Neural cell (in vitro differentiated cells): ENCODE measurements around the gene FOXE3. TPM values are rescaled to one million over a fixed set of nuclear protein-coding genes. Genes with fewer than 3 reads are reported as not detected.

Source experiments
- H2AFZ ChIP-seq: fragments of 200-600, 300-800 bp; sonication (generic), shearing (Covaris generic); 2 replicates; pipeline ENCODE4 v1.6.0; 2014; ENCODE audit warnings: low read depth, mild to moderate bottlenecking, antibody characterized with exemption, low read length, moderate library complexity
- H3F3A ChIP-seq: fragments of 200-600 bp; shearing (Covaris generic); 2 replicates; pipeline ENCODE4 v1.6.1; 2016; ENCODE audit warnings: mild to moderate bottlenecking, moderate library complexity, mixed read lengths, antibody characterized with exemption, low read length; ENCODE audit not compliant: insufficient read depth, poor library complexity, severe bottlenecking
- H3K27ac ChIP-seq: fragments of 200-600, 300-800 bp; sonication (generic), shearing (Covaris generic); 2 replicates; pipeline ENCODE4 v1.5.1; 2014; ENCODE audit warnings: mild to moderate bottlenecking, low read length, moderate library complexity
- H3K27me3 ChIP-seq: fragments of 300-800, 200-600 bp; sonication (generic), shearing (Covaris generic); 2 replicates; pipeline ENCODE4 v1.6.0; 2014; ENCODE audit warnings: mild to moderate bottlenecking, low read depth, low read length, moderate library complexity; ENCODE audit not compliant: insufficient read depth
- H3K36me3 ChIP-seq: fragments of 300-800, 200-600 bp; sonication (generic), shearing (Covaris generic); 2 replicates; pipeline ENCODE4 v1.5.1; 2014; ENCODE audit warnings: mild to moderate bottlenecking, antibody characterized with exemption, low read length, moderate library complexity; ENCODE audit not compliant: insufficient read depth
- H3K4me2 ChIP-seq: fragments of 300-800, 200-600 bp; sonication (generic), shearing (Covaris generic); 2 replicates; pipeline ENCODE4 v1.6.0; 2014; ENCODE audit warnings: mild to moderate bottlenecking, low read length
- H3K4me3 ChIP-seq: fragments of 300-800, 200-600 bp; sonication (generic), shearing (Covaris generic); 2 replicates; pipeline ENCODE4 v1.5.1; 2014; ENCODE audit warnings: mild to moderate bottlenecking, low read length, moderate library complexity
- H3K79me2 ChIP-seq: fragments of 200-600 bp; shearing (Covaris generic); replicated peaks from 2 replicates; pipeline ENCODE4 v1.6.0; 2014; ENCODE audit warnings: mild to moderate bottlenecking, low read length, moderate library complexity; ENCODE audit not compliant: insufficient read depth
- H3K9ac ChIP-seq: fragments of 300-800, 200-600 bp; sonication (generic), shearing (Covaris generic); 2 replicates; pipeline ENCODE4 v1.6.1; 2016; ENCODE audit warnings: mild to moderate bottlenecking, low read length, mixed read lengths
- H3K9me2 ChIP-seq: fragments of 200-600 bp; shearing (Covaris generic); 2 replicates; pipeline ENCODE4 v1.6.1; 2016; ENCODE audit warnings: mild to moderate bottlenecking, low read length, mixed read lengths; ENCODE audit not compliant: insufficient read depth
- H3K9me3 ChIP-seq: fragments of 200-600, 300-800 bp; sonication (generic), shearing (Covaris generic); 2 replicates; pipeline ENCODE4 v1.6.1; 2016; ENCODE audit warnings: mild to moderate bottlenecking, mixed run types, low read length, moderate library complexity, mixed read lengths
- H4K20me1 ChIP-seq: fragments of 200-600 bp; shearing (Covaris generic); 2 replicates; pipeline ENCODE4 v1.6.1; 2016; ENCODE audit warnings: mild to moderate bottlenecking, mixed run types; ENCODE audit not compliant: insufficient read depth
- EP300 ChIP-seq: fragments of 450-650 bp; conservative IDR thresholded peaks from 2 replicates; pipeline ENCODE4 v1.6.1; 2014; ENCODE audit warnings: antibody characterized with exemption, mild to moderate bottlenecking, moderate library complexity; ENCODE audit not compliant: poor library complexity, severe bottlenecking
- EZH2 ChIP-seq: fragments of 200-600, 300-800 bp; shearing (Covaris generic), sonication (generic); IDR thresholded peaks from 2 replicates; pipeline ENCODE4 v1.6.1; 2014; ENCODE audit warnings: antibody characterized with exemption, low read length, borderline replicate concordance, mild to moderate bottlenecking; ENCODE audit not compliant: insufficient read depth, poor library complexity, severe bottlenecking
- MXI1 ChIP-seq: fragments of 450-650 bp; conservative IDR thresholded peaks from 2 replicates; pipeline ENCODE4 v1.6.1; 2014; ENCODE audit warnings: antibody characterized with exemption, mild to moderate bottlenecking; ENCODE audit not compliant: poor library complexity, severe bottlenecking
- POLR2AphosphoS5 ChIP-seq: IDR thresholded peaks from 2 replicates; pipeline ENCODE4 v1.6.1; 2012
- RAD21 ChIP-seq: fragments of 450-650 bp; conservative IDR thresholded peaks from 2 replicates; pipeline ENCODE4 v1.6.1; 2014; ENCODE audit warnings: antibody characterized with exemption, mild to moderate bottlenecking, moderate library complexity
- SMC3 ChIP-seq: fragments of 450-650 bp; conservative IDR thresholded peaks from 2 replicates; pipeline ENCODE4 v1.6.1; 2014; ENCODE audit warnings: antibody characterized with exemption, mild to moderate bottlenecking, moderate library complexity; ENCODE audit not compliant: poor library complexity
- TAF1 ChIP-seq: IDR thresholded peaks from 2 replicates; pipeline ENCODE4 v1.6.1; 2012; ENCODE audit warnings: low read depth
- polyA plus RNA-seq: library from polyadenylated mRNA; depleted of rRNA; stranded (reverse); fragments of >200 nt; gene quantifications from 2 replicates; pipeline ENCODE4 v1.2.3, GENCODE V29; 2014
- TF ChIP-seq, protein P1 (sequence below): fragments of 450-650 bp; IDR thresholded peaks from 2 replicates; pipeline ENCODE4 v1.5.1; 2014; ENCODE audit warnings: antibody characterized with exemption, mild to moderate bottlenecking, moderate library complexity; ENCODE audit not compliant: poor library complexity, severe bottlenecking
- TF ChIP-seq, protein P2 (sequence below): IDR thresholded peaks from 2 replicates; pipeline ENCODE4 v1.6.1; 2012; ENCODE audit warnings: borderline replicate concordance

The FOXE3 gene
- polyA plus RNA-seq, 1 donor from 2014 or later: not detected

DNA sequence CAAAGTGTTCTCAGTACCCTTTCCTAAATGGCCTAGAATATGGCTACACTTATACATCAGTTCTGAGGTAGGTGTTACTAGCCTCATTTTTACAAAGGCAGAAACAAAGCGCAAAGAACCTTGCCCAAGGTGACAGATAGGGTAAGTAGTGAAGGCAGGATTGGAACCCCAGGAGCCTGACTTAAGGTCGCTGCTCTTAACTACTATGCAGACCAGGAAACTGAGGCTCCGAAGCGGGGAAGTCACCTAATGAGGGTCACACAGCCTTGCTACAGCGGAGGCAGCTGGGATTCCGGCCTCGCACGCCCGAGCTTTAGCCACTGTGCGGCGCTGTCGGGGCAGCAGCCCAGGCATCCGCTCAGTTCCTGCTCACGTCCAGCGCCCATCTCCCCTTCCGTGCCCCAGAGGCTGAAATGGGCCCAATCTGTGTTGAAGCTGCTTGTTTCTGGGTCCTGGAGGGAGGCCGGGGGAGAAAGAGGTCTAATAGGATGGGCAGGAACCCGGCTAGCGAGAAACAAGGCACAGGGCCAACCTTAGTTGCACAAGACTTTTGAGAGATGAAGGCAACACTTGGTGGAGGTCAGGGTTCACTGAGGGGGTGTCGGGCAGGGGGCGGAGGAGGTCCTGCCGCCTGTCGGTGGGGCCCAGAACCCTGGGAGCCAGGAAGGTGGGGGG is 20.4 kb downstream of the FOXE3 start:
- Histone ChIP-seq H3K9ac (no peak overlapping the region), H3K4me3 (no peak overlapping the region), H3K9me3 (no peaks in the 10 kb centered on the region), H3K27me3 (peaks cover 99% of the 10 kb centered on the region), H3K36me3 (no peaks in the 10 kb centered on the region), H3K4me2 (no peak overlapping the region), H3K9me2 (no peaks in the 10 kb centered on the region), H4K20me1 (no peaks in the 10 kb centered on the region), H3F3A (no peaks in the 10 kb centered on the region), H3K79me2 (no peaks in the 10 kb centered on the region), H3K27ac (no peak overlapping the region), H2AFZ (no peak overlapping the region)
- no peak for TF ChIP-seq MXI1
- TF ChIP-seq POLR2AphosphoS5: no peak
- TF ChIP-seq, protein P1, sequence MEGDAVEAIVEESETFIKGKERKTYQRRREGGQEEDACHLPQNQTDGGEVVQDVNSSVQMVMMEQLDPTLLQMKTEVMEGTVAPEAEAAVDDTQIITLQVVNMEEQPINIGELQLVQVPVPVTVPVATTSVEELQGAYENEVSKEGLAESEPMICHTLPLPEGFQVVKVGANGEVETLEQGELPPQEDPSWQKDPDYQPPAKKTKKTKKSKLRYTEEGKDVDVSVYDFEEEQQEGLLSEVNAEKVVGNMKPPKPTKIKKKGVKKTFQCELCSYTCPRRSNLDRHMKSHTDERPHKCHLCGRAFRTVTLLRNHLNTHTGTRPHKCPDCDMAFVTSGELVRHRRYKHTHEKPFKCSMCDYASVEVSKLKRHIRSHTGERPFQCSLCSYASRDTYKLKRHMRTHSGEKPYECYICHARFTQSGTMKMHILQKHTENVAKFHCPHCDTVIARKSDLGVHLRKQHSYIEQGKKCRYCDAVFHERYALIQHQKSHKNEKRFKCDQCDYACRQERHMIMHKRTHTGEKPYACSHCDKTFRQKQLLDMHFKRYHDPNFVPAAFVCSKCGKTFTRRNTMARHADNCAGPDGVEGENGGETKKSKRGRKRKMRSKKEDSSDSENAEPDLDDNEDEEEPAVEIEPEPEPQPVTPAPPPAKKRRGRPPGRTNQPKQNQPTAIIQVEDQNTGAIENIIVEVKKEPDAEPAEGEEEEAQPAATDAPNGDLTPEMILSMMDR: peak; percentile 63
- peak; percentile 33 for TF ChIP-seq RAD21
- peak; percentile 47 for TF ChIP-seq SMC3

DNA sequence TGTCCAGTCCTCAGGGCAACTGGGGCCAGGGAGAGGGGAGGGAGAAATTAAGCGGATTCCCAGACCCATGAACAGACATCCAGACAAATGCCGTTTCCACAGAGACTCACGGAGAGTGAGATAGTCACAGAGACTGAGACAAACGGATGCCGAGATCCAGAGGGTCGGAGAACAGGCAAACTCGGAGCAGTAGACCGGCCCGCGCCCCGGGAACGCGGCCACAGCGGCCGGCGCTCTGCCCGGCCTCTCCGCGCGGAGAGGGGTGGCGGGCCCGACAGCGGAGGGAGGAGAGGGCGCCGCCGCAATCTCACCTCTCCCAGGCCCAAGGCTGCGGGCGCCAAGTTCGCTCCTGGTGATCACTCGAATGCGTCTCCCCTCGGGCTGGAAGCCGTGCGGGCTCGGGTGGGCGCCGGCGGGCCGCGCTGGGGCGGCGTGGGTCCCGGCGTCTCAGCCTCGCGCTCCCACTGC is 20.9 kb downstream of the FOXE3 start:
- H2AFZ ChIP-seq: no peak overlapping the region
- H3K9me2 ChIP-seq: no peaks in the 10 kb centered on the region
- H3K27me3 ChIP-seq: peaks cover 99% of the 10 kb centered on the region
- H3K9ac ChIP-seq: no peak overlapping the region
- H3F3A ChIP-seq: no peaks in the 10 kb centered on the region
- TF ChIP-seq MXI1 (no peak), POLR2AphosphoS5 (peak; percentile 65)
- H3K9me3 ChIP-seq: no peaks in the 10 kb centered on the region
- H3K36me3 ChIP-seq: no peaks in the 10 kb centered on the region
- no peak overlapping the region for H3K27ac ChIP-seq
- H3K79me2 ChIP-seq: no peaks in the 10 kb centered on the region
- H3K4me2 ChIP-seq: no peak overlapping the region
- H3K4me3 ChIP-seq: peak overlapping the region; percentile 60
- H4K20me1 ChIP-seq: no peaks in the 10 kb centered on the region

DNA sequence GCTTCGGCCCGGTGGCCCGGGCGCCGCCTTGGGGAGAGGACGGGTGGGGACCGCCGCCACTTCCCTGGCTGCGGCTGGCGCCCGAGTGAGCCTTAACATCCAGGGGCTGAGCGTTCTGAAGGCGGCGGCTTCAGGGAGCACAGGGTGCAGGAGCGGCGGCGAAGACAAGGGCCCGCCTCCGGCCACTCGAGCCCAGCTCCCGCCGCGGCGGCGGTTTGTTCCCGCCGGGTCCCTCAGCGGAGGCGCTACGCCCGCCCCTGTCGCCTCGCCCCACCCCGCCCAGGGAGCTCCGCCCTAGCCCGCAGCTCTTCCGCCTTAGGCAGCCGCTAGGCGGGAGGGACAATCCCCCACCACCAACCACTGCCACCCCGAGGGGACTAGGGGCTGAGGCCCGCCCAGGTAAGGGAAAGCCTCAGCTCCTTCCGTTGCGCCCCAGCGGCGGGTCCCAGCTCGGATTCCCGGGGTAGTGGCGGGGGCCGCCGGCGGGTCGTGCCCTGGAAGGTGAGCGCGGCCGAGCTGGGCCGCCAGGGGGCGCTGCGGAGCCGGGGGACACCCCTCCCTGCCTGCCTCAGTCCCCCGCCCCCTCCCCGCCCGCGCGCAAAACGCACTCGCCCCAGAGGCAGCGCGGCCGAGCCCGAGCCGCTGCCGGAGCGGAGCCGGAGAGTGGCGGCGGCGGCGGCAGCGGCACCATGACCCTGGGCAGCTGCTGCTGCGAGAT is 21.5 kb downstream of the FOXE3 start, which contains the start of gene FOXD2:
FOXD2 (plus strand) TSS at position 598 of the 718 bp plus-strand sequence; CDS start at position 690, 92 bp downstream.
- Histone ChIP-seq H3K9me3 (no peaks in the 10 kb centered on the region), H3K27ac (no peak within 1 kb of the TSS), H3F3A (no peaks in the 10 kb centered on the region), H3K79me2 (no peaks in the 10 kb centered on the region), H3K9ac (no peak within 1 kb of the TSS), H3K27me3 (peaks cover 99% of the 10 kb centered on the region), H3K36me3 (no peaks in the 10 kb centered on the region), H4K20me1 (no peaks in the 10 kb centered on the region), H3K9me2 (no peaks in the 10 kb centered on the region), H3K4me2 (no peak within 1 kb of the TSS), H2AFZ (no peak within 1 kb of the TSS), H3K4me3 (peak within 1 kb of the TSS; percentile 60)
- TF ChIP-seq MXI1 (no peak), POLR2AphosphoS5 (no peak), SMC3 (peak; percentile 61), RAD21 (peak; percentile 29), EP300 (no peak), EZH2 (peak; percentile 89), TAF1 (no peak)
- TF ChIP-seq, protein P2, sequence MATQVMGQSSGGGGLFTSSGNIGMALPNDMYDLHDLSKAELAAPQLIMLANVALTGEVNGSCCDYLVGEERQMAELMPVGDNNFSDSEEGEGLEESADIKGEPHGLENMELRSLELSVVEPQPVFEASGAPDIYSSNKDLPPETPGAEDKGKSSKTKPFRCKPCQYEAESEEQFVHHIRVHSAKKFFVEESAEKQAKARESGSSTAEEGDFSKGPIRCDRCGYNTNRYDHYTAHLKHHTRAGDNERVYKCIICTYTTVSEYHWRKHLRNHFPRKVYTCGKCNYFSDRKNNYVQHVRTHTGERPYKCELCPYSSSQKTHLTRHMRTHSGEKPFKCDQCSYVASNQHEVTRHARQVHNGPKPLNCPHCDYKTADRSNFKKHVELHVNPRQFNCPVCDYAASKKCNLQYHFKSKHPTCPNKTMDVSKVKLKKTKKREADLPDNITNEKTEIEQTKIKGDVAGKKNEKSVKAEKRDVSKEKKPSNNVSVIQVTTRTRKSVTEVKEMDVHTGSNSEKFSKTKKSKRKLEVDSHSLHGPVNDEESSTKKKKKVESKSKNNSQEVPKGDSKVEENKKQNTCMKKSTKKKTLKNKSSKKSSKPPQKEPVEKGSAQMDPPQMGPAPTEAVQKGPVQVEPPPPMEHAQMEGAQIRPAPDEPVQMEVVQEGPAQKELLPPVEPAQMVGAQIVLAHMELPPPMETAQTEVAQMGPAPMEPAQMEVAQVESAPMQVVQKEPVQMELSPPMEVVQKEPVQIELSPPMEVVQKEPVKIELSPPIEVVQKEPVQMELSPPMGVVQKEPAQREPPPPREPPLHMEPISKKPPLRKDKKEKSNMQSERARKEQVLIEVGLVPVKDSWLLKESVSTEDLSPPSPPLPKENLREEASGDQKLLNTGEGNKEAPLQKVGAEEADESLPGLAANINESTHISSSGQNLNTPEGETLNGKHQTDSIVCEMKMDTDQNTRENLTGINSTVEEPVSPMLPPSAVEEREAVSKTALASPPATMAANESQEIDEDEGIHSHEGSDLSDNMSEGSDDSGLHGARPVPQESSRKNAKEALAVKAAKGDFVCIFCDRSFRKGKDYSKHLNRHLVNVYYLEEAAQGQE: no peak
- TF ChIP-seq, protein P1: peak; percentile 73
